Measurements from ENCODE around the gene ADGRD1. TPM values are rescaled to one million over a fixed set of nuclear protein-coding genes. Genes with fewer than 3 reads are reported as not detected.

ADGRD1 gene
- polyA plus RNA-seq, 1 of the 3 experiments (the other 2 are of a cell fraction), result not detected

GRCh38 chr12:131038159-131038558, 84.5 kb downstream of the ADGRD1 start:
- DNase-seq, result no peak
- no peaks in the 10 kb centered on the region for H3K9me3 ChIP-seq
- no peak overlapping the region for H2AFZ ChIP-seq (ENCODE audit: low read depth)
- no peak overlapping the region for H3K4me3 ChIP-seq (ENCODE audit: low read depth in 2 of 2, low read length in 1 of 2)
- no peaks in the 10 kb centered on the region for H3F3A ChIP-seq (replicated peaks; ENCODE audit: insufficient read depth)
- H3K9me2 ChIP-seq, result no peaks in the 10 kb centered on the region
- no peaks in the 10 kb centered on the region for H4K20me1 ChIP-seq (ENCODE audit: insufficient read depth)
- 53% methylated on average over 7 of the region's 11 CpGs for WGBS (ENCODE audit: low lambda C conversion rate)
- H3K4me2 ChIP-seq, result no peak overlapping the region
- H3K27ac ChIP-seq (ENCODE audit: low read depth in 2 of 2, low read length in 1 of 2), result no peak overlapping the region
- ChIA-PET POLR2A (no interaction called here), CTCF (no interaction called here)
- no peaks in the 10 kb centered on the region for H3K27me3 ChIP-seq (ENCODE audit: insufficient read depth)
- H3K9ac ChIP-seq, result no peak overlapping the region
- H3K36me3 ChIP-seq (replicated peaks in 1 of 2; ENCODE audit: control insufficient read depth in 1 of 2, insufficient read depth in 2 of 2, low read length in 1 of 2), result no peaks in the 10 kb centered on the region
- no peaks in the 10 kb centered on the region for H3K79me2 ChIP-seq (ENCODE audit: insufficient read depth)
- TF ChIP-seq CHD2 (IDR thresholded peaks at IDR 0.05; ENCODE audit: low read length, partially characterized antibody) (no peak), SIN3A (IDR thresholded peaks at IDR 0.05; ENCODE audit: borderline replicate concordance, low read depth, low read length) (no peak), RFX5 (IDR thresholded peaks at IDR 0.05; ENCODE audit: low read length) (no peak), FOSL2 (IDR thresholded peaks at IDR 0.05; ENCODE audit: borderline replicate concordance, low read depth) (no peak), GATA2 (CRISPR knock-in tag; IDR thresholded peaks at IDR 0.05) (no peak), SMC3 (IDR thresholded peaks at IDR 0.05; ENCODE audit: low read depth, low read length) (no peak), FOXJ3 (CRISPR knock-in tag; IDR thresholded peaks at IDR 0.05) (no peak), REST (IDR thresholded peaks at IDR 0.05; ENCODE audit: low read depth, low read length) (no peak), TAF1 (IDR thresholded peaks at IDR 0.05; ENCODE audit: borderline replicate concordance, low read depth, low read length) (no peak), MAX (IDR thresholded peaks at IDR 0.05; ENCODE audit: low read depth) (no peak), RCOR1 (IDR thresholded peaks at IDR 0.05; ENCODE audit: low read length) (no peak), GABPA (IDR thresholded peaks at IDR 0.05; ENCODE audit: low read depth) (no peak)
- H3K4me1 ChIP-seq (ENCODE audit: control insufficient read depth in 1 of 2, insufficient read depth in 2 of 2, low read depth in 1 of 2, low read length in 1 of 2), result peaks cover 0 to 31% of the 10 kb centered on the region in 2 experiments; a peak in 1 of 4 replicates

All from SK-N-SH (cell line).